ENCODE data around the gene CNTFR.

The CNTFR gene

DNA sequence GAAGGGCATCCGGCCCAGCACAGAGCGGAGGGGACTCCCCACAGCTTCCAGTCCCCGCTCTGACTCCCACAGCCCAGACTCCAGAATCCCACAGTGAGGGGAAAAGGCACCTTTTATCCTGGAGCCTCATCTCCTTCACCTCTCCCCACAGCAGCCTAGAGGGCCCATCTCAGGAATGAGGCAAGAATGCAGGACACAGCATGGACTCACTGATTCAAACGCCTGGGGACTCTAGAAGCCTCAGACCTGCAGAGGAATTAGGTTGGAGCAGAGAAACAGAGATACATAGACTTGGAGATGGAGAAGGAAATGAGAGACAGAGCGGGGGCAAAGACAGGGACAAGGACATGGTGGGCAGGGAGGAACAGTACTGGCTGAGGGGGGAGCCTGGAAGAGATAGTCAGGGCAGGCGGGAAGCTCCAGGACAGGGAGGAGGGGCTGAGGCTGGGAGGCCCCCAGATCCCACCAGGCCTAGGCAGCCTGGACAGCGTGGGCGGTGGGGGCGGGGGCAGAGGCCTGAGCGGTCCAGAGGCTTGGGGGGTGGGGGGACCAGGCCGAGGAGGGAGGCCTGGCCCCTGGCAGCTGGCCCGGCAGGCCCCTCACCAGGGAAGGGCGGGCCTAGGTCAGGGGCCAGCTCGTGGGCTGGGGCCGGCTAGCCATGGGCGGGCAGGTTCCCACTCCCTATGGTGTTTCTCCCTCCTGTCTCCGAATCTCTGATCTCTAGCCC lies 15.8 kb downstream of the CNTFR start:
- Histone ChIP-seq H3K27me3 (ENCODE audit: insufficient read depth, poor library complexity, severe bottlenecking) (peaks cover 29% of the 10 kb centered on the region), H3K27ac (replicated peaks) (no peak overlapping the region), H3K4me3 (replicated peaks; ENCODE audit: insufficient read depth, low read length) (no peak overlapping the region)
- TF ChIP-seq, protein P1, sequence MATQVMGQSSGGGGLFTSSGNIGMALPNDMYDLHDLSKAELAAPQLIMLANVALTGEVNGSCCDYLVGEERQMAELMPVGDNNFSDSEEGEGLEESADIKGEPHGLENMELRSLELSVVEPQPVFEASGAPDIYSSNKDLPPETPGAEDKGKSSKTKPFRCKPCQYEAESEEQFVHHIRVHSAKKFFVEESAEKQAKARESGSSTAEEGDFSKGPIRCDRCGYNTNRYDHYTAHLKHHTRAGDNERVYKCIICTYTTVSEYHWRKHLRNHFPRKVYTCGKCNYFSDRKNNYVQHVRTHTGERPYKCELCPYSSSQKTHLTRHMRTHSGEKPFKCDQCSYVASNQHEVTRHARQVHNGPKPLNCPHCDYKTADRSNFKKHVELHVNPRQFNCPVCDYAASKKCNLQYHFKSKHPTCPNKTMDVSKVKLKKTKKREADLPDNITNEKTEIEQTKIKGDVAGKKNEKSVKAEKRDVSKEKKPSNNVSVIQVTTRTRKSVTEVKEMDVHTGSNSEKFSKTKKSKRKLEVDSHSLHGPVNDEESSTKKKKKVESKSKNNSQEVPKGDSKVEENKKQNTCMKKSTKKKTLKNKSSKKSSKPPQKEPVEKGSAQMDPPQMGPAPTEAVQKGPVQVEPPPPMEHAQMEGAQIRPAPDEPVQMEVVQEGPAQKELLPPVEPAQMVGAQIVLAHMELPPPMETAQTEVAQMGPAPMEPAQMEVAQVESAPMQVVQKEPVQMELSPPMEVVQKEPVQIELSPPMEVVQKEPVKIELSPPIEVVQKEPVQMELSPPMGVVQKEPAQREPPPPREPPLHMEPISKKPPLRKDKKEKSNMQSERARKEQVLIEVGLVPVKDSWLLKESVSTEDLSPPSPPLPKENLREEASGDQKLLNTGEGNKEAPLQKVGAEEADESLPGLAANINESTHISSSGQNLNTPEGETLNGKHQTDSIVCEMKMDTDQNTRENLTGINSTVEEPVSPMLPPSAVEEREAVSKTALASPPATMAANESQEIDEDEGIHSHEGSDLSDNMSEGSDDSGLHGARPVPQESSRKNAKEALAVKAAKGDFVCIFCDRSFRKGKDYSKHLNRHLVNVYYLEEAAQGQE (IDR thresholded peaks at IDR 0.05; ENCODE audit: insufficient replicate concordance, low read depth), result no peak
- TF ChIP-seq POLR2AphosphoS5 (IDR thresholded peaks at IDR 0.05; ENCODE audit: low read depth) (no peak), GABPA (IDR thresholded peaks at IDR 0.05; ENCODE audit: low read depth) (no peak), SPI1 (IDR thresholded peaks at IDR 0.05; ENCODE audit: borderline replicate concordance, low read depth) (no peak)
- TF ChIP-seq, protein P2, sequence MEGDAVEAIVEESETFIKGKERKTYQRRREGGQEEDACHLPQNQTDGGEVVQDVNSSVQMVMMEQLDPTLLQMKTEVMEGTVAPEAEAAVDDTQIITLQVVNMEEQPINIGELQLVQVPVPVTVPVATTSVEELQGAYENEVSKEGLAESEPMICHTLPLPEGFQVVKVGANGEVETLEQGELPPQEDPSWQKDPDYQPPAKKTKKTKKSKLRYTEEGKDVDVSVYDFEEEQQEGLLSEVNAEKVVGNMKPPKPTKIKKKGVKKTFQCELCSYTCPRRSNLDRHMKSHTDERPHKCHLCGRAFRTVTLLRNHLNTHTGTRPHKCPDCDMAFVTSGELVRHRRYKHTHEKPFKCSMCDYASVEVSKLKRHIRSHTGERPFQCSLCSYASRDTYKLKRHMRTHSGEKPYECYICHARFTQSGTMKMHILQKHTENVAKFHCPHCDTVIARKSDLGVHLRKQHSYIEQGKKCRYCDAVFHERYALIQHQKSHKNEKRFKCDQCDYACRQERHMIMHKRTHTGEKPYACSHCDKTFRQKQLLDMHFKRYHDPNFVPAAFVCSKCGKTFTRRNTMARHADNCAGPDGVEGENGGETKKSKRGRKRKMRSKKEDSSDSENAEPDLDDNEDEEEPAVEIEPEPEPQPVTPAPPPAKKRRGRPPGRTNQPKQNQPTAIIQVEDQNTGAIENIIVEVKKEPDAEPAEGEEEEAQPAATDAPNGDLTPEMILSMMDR (IDR thresholded peaks at IDR 0.05; ENCODE audit: insufficient read depth, low read length), result no peak
- no peak for DNase-seq (ENCODE audit: low read depth in 1 of 2, low spot score in 1 of 2)

DNA sequence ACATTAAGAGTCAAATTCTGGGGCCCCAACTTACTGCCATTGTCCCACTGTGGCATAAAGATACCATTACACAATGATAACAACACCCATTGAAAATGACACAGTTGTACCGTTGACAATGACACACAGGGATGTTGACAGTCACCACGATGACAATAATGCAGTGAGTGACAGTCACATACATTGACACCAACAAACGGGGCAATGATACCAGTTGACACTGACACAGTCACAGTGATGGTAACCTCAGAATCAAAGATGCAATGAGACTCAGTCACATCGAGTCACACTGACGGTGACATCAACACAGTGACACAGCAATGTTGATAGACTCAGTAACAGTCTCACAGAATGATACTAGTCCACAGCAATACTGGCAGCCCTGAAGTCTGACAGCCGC lies 16.9 kb downstream of the CNTFR start:
- H3K27me3 ChIP-seq (ENCODE audit: insufficient read depth, poor library complexity, severe bottlenecking), result peaks cover 21% of the 10 kb centered on the region
- TF ChIP-seq GABPA (IDR thresholded peaks at IDR 0.05; ENCODE audit: low read depth) (no peak), POLR2AphosphoS5 (IDR thresholded peaks at IDR 0.05; ENCODE audit: low read depth) (no peak), SPI1 (IDR thresholded peaks at IDR 0.05; ENCODE audit: borderline replicate concordance, low read depth) (no peak)
- TF ChIP-seq, protein P1 (IDR thresholded peaks at IDR 0.05; ENCODE audit: insufficient replicate concordance, low read depth), result no peak
- TF ChIP-seq, protein P2 (IDR thresholded peaks at IDR 0.05; ENCODE audit: insufficient read depth, low read length), result no peak
- no peak for DNase-seq (ENCODE audit: low read depth in 1 of 2, low spot score in 1 of 2)
- no peak overlapping the region for H3K4me3 ChIP-seq (replicated peaks; ENCODE audit: insufficient read depth, low read length)
- H3K27ac ChIP-seq (replicated peaks), result no peak overlapping the region

DNA sequence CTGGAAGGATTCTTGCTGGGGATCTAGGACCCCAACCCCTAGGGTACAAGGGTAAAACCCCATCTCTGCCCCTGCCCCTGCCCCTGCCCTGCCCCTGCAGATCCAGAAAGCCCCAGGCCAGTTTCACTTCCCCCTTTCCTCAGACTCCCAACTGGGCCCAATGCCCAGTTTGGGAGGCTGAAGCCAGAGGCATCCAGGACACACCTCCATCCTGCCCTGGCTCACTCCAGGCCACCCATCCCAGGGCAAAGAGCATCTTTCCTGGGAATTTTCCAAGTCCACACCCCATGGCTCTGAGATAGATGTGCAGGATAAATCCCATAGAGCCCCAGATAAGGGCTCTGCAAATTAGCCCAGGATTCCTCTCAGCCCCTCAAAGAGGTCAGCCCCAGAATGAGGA lies 17.4 kb downstream of the CNTFR start:
- Histone ChIP-seq H3K27ac (replicated peaks) (no peak overlapping the region), H3K4me3 (replicated peaks; ENCODE audit: insufficient read depth, low read length) (no peak overlapping the region), H3K27me3 (ENCODE audit: insufficient read depth, poor library complexity, severe bottlenecking) (peaks cover 16% of the 10 kb centered on the region)
- no peak for TF ChIP-seq SPI1 (IDR thresholded peaks at IDR 0.05; ENCODE audit: borderline replicate concordance, low read depth)
- TF ChIP-seq GABPA (IDR thresholded peaks at IDR 0.05; ENCODE audit: low read depth), result no peak
- TF ChIP-seq, protein P1 (IDR thresholded peaks at IDR 0.05; ENCODE audit: insufficient replicate concordance, low read depth), result no peak
- no peak for TF ChIP-seq POLR2AphosphoS5 (IDR thresholded peaks at IDR 0.05; ENCODE audit: low read depth)
- TF ChIP-seq, protein P2 (IDR thresholded peaks at IDR 0.05; ENCODE audit: insufficient read depth, low read length), result no peak
- DNase-seq (ENCODE audit: low read depth in 1 of 2, low spot score in 1 of 2), result no peak
